GM12878 (cell line): Measurements from ENCODE around the gene SH2D7. TPM values are rescaled to one million over a fixed set of nuclear protein-coding genes. Genes with fewer than 3 reads are reported as not detected.

Source experiments
- ATAC-seq: fragments of 200-7000 bp; cut with Tn5 transposase; 3 replicates; pipeline ENCODE4 v1.9.1; 2020; ENCODE audit warnings: mild to moderate bottlenecking, moderate library complexity
- BruUV-seq: library from RNA; stranded (reverse); fragments of 400-500 nt; replicated peaks from 2 replicates; lab custom pipeline; 2021; lab: Mats Ljungman, UMichigan
- CTCF ChIA-PET: fragments of 300-600 bp; sonication (Branson Sonifier 250); formaldehyde crosslinking; extraction: SDS; loops from one replicate; lab custom pipeline; 2021; ENCODE audit warnings: inconsistent platforms; lab: Yijun Ruan, JAX
- POLR2A ChIA-PET: fragments of 350-600 bp; formaldehyde crosslinking; extraction: SDS; loops from one replicate; lab custom pipeline; 2021; ENCODE audit warnings: inconsistent platforms; lab: Charles Lee
- RAD21 ChIA-PET: fragments of 300-600 bp; sonication (Branson Sonifier 250); formaldehyde crosslinking; loops from one replicate; lab custom pipeline; 2023; ENCODE audit warnings: antibody characterized with exemption; ENCODE audit not compliant: unreplicated experiment; lab: Charles Lee
- SMC1A ChIA-PET: fragments of 300-600 bp; sonication (Branson Sonifier 250); formaldehyde crosslinking; loops from one replicate; lab custom pipeline; 2023; ENCODE audit not compliant: unreplicated experiment, uncharacterized antibody; lab: Charles Lee
- DNase-seq: peaks from one replicate; pipeline ENCODE4 v3.0.0-alpha.2; 2011; ENCODE audit warnings: low read depth, low spot score
- FAIRE-seq: peaks from 3 replicates; lab custom pipeline; 2011; peaks lifted over from hg19 to GRCh38; lab: Jason Lieb, UNC
- H2AFZ ChIP-seq: 2 replicates; pipeline ENCODE4 v1.6.0; 2011; ENCODE audit warnings: low read depth, low read length, control low read depth; ENCODE audit not compliant: control insufficient read depth
- H3K27ac ChIP-seq: 2 replicates; pipeline ENCODE4 v1.5.1; 2011; ENCODE audit warnings: control low read depth; ENCODE audit not compliant: control insufficient read depth, insufficient read depth
- H3K27me3 ChIP-seq, 2 experiments: replicated peaks in 1 of 2; 2 replicates each; pipeline versions ENCODE4 v1.6.0 to v1.6.1; 2011; ENCODE audit warnings: low read length in 1 of 2; ENCODE audit not compliant: control insufficient read depth in 2 of 2, insufficient read depth in 2 of 2
- H3K36me3 ChIP-seq, 2 experiments: 2 replicates each; pipeline ENCODE4 v1.5.1; 2011; ENCODE audit warnings: low read length in 1 of 2; ENCODE audit not compliant: control insufficient read depth in 2 of 2, insufficient read depth in 2 of 2
- H3K4me1 ChIP-seq: 2 replicates; pipeline ENCODE4 v1.6.1; 2011; ENCODE audit warnings: mild to moderate bottlenecking, low read length, moderate library complexity, mixed read lengths; ENCODE audit not compliant: control insufficient read depth, insufficient read depth
- H3K4me2 ChIP-seq: 2 replicates; pipeline ENCODE4 v1.6.0; 2011; ENCODE audit warnings: control low read depth; ENCODE audit not compliant: control insufficient read depth, insufficient read depth
- H3K4me3 ChIP-seq: fragments of 200-600 bp; sonication (generic); 2 replicates; pipeline ENCODE4 v1.5.1; 2016
- H3K79me2 ChIP-seq: 2 replicates; pipeline ENCODE4 v1.6.0; 2011; ENCODE audit warnings: low read length; ENCODE audit not compliant: control insufficient read depth, insufficient read depth
- H3K9ac ChIP-seq: 2 replicates; pipeline ENCODE4 v1.8.0; 2011; ENCODE audit warnings: low read length, control low read depth, mixed read lengths; ENCODE audit not compliant: control insufficient read depth, insufficient read depth
- H3K9me3 ChIP-seq: replicated peaks from 3 replicates; pipeline ENCODE4 v1.5.1; 2011; ENCODE audit warnings: mild to moderate bottlenecking, low read length; ENCODE audit not compliant: control insufficient read depth, insufficient read depth
- H4K20me1 ChIP-seq: 2 replicates; pipeline ENCODE4 v1.6.0; 2011; ENCODE audit not compliant: control insufficient read depth, insufficient read depth
- CBX5 ChIP-seq: sonication (generic); IDR thresholded peaks from 2 replicates; pipeline ENCODE4 v1.6.1; 2016; ENCODE audit warnings: low read depth, moderate library complexity, mild to moderate bottlenecking, inconsistent platforms
- FOXM1 ChIP-seq: IDR thresholded peaks from 2 replicates; pipeline ENCODE4 v1.6.1; 2012; ENCODE audit warnings: low read depth, mild to moderate bottlenecking, inconsistent platforms, low read length, moderate library complexity
- HSF1 ChIP-seq: fragments of 150-350 bp; IDR thresholded peaks from 2 replicates; pipeline ENCODE4 v1.6.1; 2014; ENCODE audit warnings: mild to moderate bottlenecking, low read depth, low read length
- NFYB ChIP-seq: IDR thresholded peaks from 2 replicates; pipeline ENCODE4 v1.6.1; 2011; ENCODE audit warnings: low read depth, mild to moderate bottlenecking, low read length, improper control_type of control experiment, moderate library complexity; ENCODE audit not compliant: insufficient read depth
- PAX5 ChIP-seq: IDR thresholded peaks from 2 replicates; pipeline ENCODE4 v1.6.1; 2011; ENCODE audit warnings: low read depth, low read length, borderline replicate concordance
- SKIL ChIP-seq: fragments of 450-650 bp; IDR thresholded peaks from 2 replicates; pipeline ENCODE4 v1.6.1; 2017; ENCODE audit warnings: mild to moderate bottlenecking, low read depth, inconsistent platforms; ENCODE audit not compliant: poor library complexity, severe bottlenecking
- SMAD1 ChIP-seq: fragments of 450-650 bp; IDR thresholded peaks from 2 replicates; pipeline ENCODE4 v1.6.1; 2018; ENCODE audit warnings: mild to moderate bottlenecking, low read depth; ENCODE audit not compliant: partially characterized antibody
- SREBF2 ChIP-seq: IDR thresholded peaks from 2 replicates; pipeline ENCODE4 v1.6.1; 2012; ENCODE audit warnings: mild to moderate bottlenecking, low read length
- TARDBP ChIP-seq: IDR thresholded peaks from 2 replicates; pipeline ENCODE4 v1.6.1; 2016; ENCODE audit warnings: borderline replicate concordance
- ZBED1 ChIP-seq: IDR thresholded peaks from 2 replicates; pipeline ENCODE4 v1.6.1; 2016; ENCODE audit warnings: borderline replicate concordance
- ZBTB33 ChIP-seq: fragments of 450-650 bp; IDR thresholded peaks from 2 replicates; pipeline ENCODE4 v1.6.1; 2017; ENCODE audit warnings: mild to moderate bottlenecking
- ZSCAN29 ChIP-seq: fragments of 450-650 bp; IDR thresholded peaks from 2 replicates; pipeline ENCODE4 v1.6.1; 2017; ENCODE audit warnings: mild to moderate bottlenecking, moderate library complexity
- WGBS: methylation state at CpG from one replicate; pipeline ENCODE4 v1.1.6; 2016; ENCODE audit warnings: low lambda C conversion rate; ENCODE audit not compliant: insufficient replicate concordance, insufficient coverage; ENCODE audit errors: missing lambda C conversion rate; 5-methylcytosine and 5-hydroxymethylcytosine counted together
- in situ Hi-C: fragments of 300-500 bp; cut with MboI; formaldehyde crosslinking; loops from 9 replicates; pipeline ENCODE4 v1.14.3; 2018; ENCODE audit warnings: mixed read lengths
- intact Hi-C: fragments of 100-400 bp; cut with micrococcal nuclease; formaldehyde crosslinking; loops from one replicate; pipeline ENCODE4 v1.14.2; 2022; ENCODE audit not compliant: unreplicated experiment
- polyA plus RNA-seq, 11 experiments: library from polyadenylated mRNA; depleted of rRNA in 4 of 11; unstranded in 6 of 11; stranded (reverse) in 5 of 11; fragments of >200 nt; fragmentation: Nextera tagmentation in 4 of 11; fragmentation: Illumina TruSeq in 1 of 11; extraction: Ambion mirVana in 4 of 11; extraction: Trizol in 1 of 11; gene quantifications; 1 replicate in 1 of 11; 2 replicates in 10 of 11; pipeline versions ENCODE4 v1.2.1 to v1.2.3, GENCODE V29; 2011 to 2016; ENCODE audit warnings: inconsistent platforms in 2 of 11, missing spikeins in 2 of 11, low read depth in 1 of 11
- total RNA-seq, 4 experiments: library from RNA; depleted of rRNA in 3 of 4; stranded (reverse); fragments of >200 nt in 3 of 4; fragmentation: Illumina TruSeq in 1 of 4; extraction: Trizol in 1 of 4; gene quantifications; 2 replicates each; pipeline versions ENCODE4 v1.2.1 to v1.2.3, GENCODE V29; 2013 to 2021

The SH2D7 gene
- total and polyA plus RNA-seq, 10 of the 15 experiments (the other 5 are each of a cell fraction or from before 2014, with no cell fraction given), result 0.04 to 0.06 TPM; not detected in 8

- ChIA-PET RAD21 (interaction anchor here (1.0 to 9.5 kb wide), 4 partner anchors 15 to 105 kb away, joined by 3 to 147 read pairs (median 4); partner anchors contain the start of gene IDH3A), CTCF (interaction anchor here (0.6 to 7.6 kb wide), 3 partner anchors 14 to 198 kb away, joined by 3 to 70 read pairs (median 3); no protein-coding TSS in a partner anchor), SMC1A (interaction anchor here (0.6 to 4.4 kb wide), 5 partner anchors 15 to 61 kb away, joined by 3 to 57 read pairs (median 16); no protein-coding TSS in a partner anchor)
- ATAC-seq, result no peak
- H3K4me2 ChIP-seq, result no peak overlapping the region
- no peaks in the 10 kb centered on the region for H3K79me2 ChIP-seq
- no peaks in the 10 kb centered on the region for H3K36me3 ChIP-seq
- intact Hi-C loops, result no loop called here
- no peak overlapping the region for H3K27ac ChIP-seq
- H3K27me3 ChIP-seq, result no peaks in the 10 kb centered on the region
- H3K9me3 ChIP-seq, result no peaks in the 10 kb centered on the region
- TF ChIP-seq ZSCAN29, result no peak
- no peak for TF ChIP-seq ZBTB33
- TF ChIP-seq CBX5, result no peak
- TF ChIP-seq FOXM1, result no peak
- no peak for TF ChIP-seq NFYB
- no peak for TF ChIP-seq ZBED1
- TF ChIP-seq PAX5, result no peak
- TF ChIP-seq HSF1, result no peak
- TF ChIP-seq SREBF2, result no peak
- TF ChIP-seq SMAD1, result no peak
- no peak for TF ChIP-seq SKIL
- TF ChIP-seq TARDBP, result no peak
- TF ChIP-seq, all 136 proteins: peak for 0
- Histone ChIP-seq H4K20me1 (no peaks in the 10 kb centered on the region), H3K9ac (no peak overlapping the region), H3K4me1 (peaks cover 5% of the 10 kb centered on the region), H3K4me3 (no peak overlapping the region), H2AFZ (no peak overlapping the region)
- POLR2A ChIA-PET, result no interaction called here
- in situ Hi-C loops, result no loop called here
- 100% methylated on average over 2 of the region's 2 CpGs for WGBS
- no peak for FAIRE-seq
- BruUV-seq, result no TSS peak
- no peak for DNase-seq
Observed at GRCh38 chr15:78133801-78134200, 41.4 kb downstream of the SH2D7 start.
